Adrenal gland (tissue), 12 donors: ENCODE measurements around the gene SDHAF2. TPM values are rescaled to one million over a fixed set of nuclear protein-coding genes. Genes with fewer than 3 reads are reported as not detected.
A peak's percentile ranks its signal among the peaks of the same experiment; 100 is the strongest.

ENCODE experiments used
- DNase-seq, 7 donors: peaks; one replicate each; pipeline ENCODE4 v3.0.0-alpha.2; 2019 to 2020
- H3K27ac ChIP-seq, 5 donors: fragments of 200-600 bp; sonication (generic) in 4 of 5; 1 replicate in 3 of 5; 2 replicates in 2 of 5; pipeline versions ENCODE4 v1.5.1 to v1.8.0; 2016 to 2020; ENCODE audit warnings: mild to moderate bottlenecking in 1 of 5
- H3K27me3 ChIP-seq: fragments of 200-600 bp; 2 replicates; pipeline ENCODE4 v1.8.0; 2021
- H3K36me3 ChIP-seq, 2 donors: fragments of 200-600 bp; replicated peaks in 1 of 2; 1 replicate in 1 of 2; 2 replicates in 1 of 2; pipeline versions ENCODE4 v1.5.1 to v1.8.0; 2018 to 2022
- H3K4me1 ChIP-seq, 2 donors: fragments of 200-600 bp; replicated peaks in 1 of 2; 1 replicate in 1 of 2; 2 replicates in 1 of 2; pipeline versions ENCODE4 v1.5.1 to v1.8.0; 2018 to 2021
- H3K4me3 ChIP-seq, 4 donors: fragments of 200-600 bp; sonication (generic) in 3 of 4; one replicate each; pipeline ENCODE4 v1.5.1; 2016 to 2018
- H3K9me3 ChIP-seq, 3 donors: fragments of 200-600 bp; sonication (generic) in 1 of 3; replicated peaks in 1 of 3; 1 replicate in 2 of 3; 2 replicates in 1 of 3; pipeline versions ENCODE4 v1.5.1 to v1.8.0; 2016 to 2021
- POLR2A ChIP-seq, 2 donors: fragments of 450-650 bp; IDR thresholded peaks; one replicate each; pipeline ENCODE4 v1.6.1; 2017; ENCODE audit warnings: antibody characterized with exemption in 2 of 2, mild to moderate bottlenecking in 2 of 2, moderate library complexity in 1 of 2
- WGBS, 4 donors: extraction: QIAGEN DNeasy Blood & Tissue Kit in 2 of 4; methylation state at CpG; one replicate each; pipeline versions ENCODE4 v1.1.5 to v1.1.7; 2013 to 2017; 5-methylcytosine and 5-hydroxymethylcytosine counted together
- intact Hi-C, 2 donors: fragments of 100-400 bp; cut with DNase I; formaldehyde crosslinking; loops; one replicate each; pipeline versions ENCODE4 v1.14.1 to v1.15.0; 2022 to 2023
- polyA plus RNA-seq, 3 donors: library from polyadenylated mRNA; stranded (reverse); fragments of 200-250 nt in 2 of 3; fragments of 350-450 nt in 1 of 3; fragmentation: Illumina TruSeq in 1 of 3; extraction: RNeasy Lipid Tissue Mini Kit (QIAGEN cat#74804) in 1 of 3; gene quantifications; one replicate each; pipeline ENCODE4 v1.2.3, GENCODE V29; 2013 to 2014
- total RNA-seq, 9 donors: library from RNA; depleted of rRNA in 4 of 9; stranded (reverse); fragments of >200 nt in 4 of 9; fragments of 120-200 nt in 1 of 9; fragmentation: NEBNext Ultra II Directional in 1 of 9; extraction: Animal tissue kit (Norgen Biotek cat#: 25700) in 1 of 9; gene quantifications; one replicate each; pipeline versions ENCODE4 v1.1.0 to v1.2.4, GENCODE V29; 2013 to 2023
- TF ChIP-seq, protein P1 (sequence below), 6 experiments: fragments of 450-650 bp in 4 of 6; fragments of 200-600 bp in 2 of 6; sonication (generic) in 1 of 6; IDR thresholded peaks; 1 replicate in 5 of 6; 2 replicates in 1 of 6; pipeline versions ENCODE4 v1.5.1 to v1.8.0; 2016 to 2021; ENCODE audit warnings: antibody characterized with exemption in 6 of 6, mild to moderate bottlenecking in 2 of 6, moderate library complexity in 1 of 6
- donor health status: healthy with polysubstance abuse.
- donor health status: Bipolar disorder and iron deficiency.
- donor health status: DM: yes; HTN: yes; CAD: no.
- donor health status: DM: no; HTN: no; CAD: no.
- donor health status: DM: no; HTN: no; CAD: no.
- donor health status: DM: yes; HTN: yes; CAD: no.

SDHAF2 gene
- total and polyA plus RNA-seq, 12 donors = 28.0 to 69.6 (median 47.9) TPM

GRCh38 chr11:61481806-61482205 lies 51.9 kb downstream of the SDHAF2 start:
- TF ChIP-seq POLR2A (IDR thresholded peaks at IDR 0.05) = no peak
- TF ChIP-seq, protein P1, sequence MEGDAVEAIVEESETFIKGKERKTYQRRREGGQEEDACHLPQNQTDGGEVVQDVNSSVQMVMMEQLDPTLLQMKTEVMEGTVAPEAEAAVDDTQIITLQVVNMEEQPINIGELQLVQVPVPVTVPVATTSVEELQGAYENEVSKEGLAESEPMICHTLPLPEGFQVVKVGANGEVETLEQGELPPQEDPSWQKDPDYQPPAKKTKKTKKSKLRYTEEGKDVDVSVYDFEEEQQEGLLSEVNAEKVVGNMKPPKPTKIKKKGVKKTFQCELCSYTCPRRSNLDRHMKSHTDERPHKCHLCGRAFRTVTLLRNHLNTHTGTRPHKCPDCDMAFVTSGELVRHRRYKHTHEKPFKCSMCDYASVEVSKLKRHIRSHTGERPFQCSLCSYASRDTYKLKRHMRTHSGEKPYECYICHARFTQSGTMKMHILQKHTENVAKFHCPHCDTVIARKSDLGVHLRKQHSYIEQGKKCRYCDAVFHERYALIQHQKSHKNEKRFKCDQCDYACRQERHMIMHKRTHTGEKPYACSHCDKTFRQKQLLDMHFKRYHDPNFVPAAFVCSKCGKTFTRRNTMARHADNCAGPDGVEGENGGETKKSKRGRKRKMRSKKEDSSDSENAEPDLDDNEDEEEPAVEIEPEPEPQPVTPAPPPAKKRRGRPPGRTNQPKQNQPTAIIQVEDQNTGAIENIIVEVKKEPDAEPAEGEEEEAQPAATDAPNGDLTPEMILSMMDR (IDR thresholded peaks at IDR 0.05) = no peak
- no peak for DNase-seq
- Histone ChIP-seq H3K4me3 (no peak overlapping the region), H3K27me3 (no peaks in the 10 kb centered on the region), H3K36me3 (no peaks in the 10 kb centered on the region), H3K9me3 (no peaks in the 10 kb centered on the region), H3K27ac (no peak overlapping the region), H3K4me1 (peaks cover 0 to 14% of the 10 kb centered on the region in 2 donors)
- WGBS, 4 donors = 33 to 66% (median 57%) methylated on average over 2 to 10 of the region's 10 CpGs
- intact Hi-C loops = no loop called here

DNA sequence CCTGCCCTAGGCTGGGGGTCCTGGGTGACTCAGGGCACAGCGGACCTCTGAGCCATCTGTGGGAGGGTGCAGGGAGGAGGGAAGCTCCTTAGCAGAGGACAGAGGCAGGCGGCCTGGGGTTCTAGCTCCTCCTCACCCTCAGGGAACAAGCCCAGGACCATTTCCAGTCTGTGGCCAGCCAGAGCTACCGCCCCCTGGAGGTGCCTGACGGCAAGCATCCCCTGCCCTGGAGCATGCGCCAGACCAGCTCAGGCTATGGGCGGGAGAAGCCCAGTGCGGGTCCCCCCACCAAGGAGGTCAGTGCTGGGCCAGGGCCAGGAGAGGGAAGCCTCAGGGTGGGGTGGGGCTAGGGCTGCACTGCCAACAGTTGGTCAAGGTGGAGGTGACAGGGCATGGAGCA lies 52.6 kb downstream of the SDHAF2 start:
- Histone ChIP-seq H3K9me3 (no peaks in the 10 kb centered on the region), H3K4me1 (peaks cover 0 to 7% of the 10 kb centered on the region in 2 donors), H3K27me3 (no peaks in the 10 kb centered on the region), H3K4me3 (no peak overlapping the region), H3K36me3 (no peaks in the 10 kb centered on the region), H3K27ac (no peak overlapping the region)
- WGBS, 4 donors = 20 to 60% (median 52%) methylated on average over 1 to 7 of the region's 7 CpGs; no CpG with 5 or more reads in 1 of the 4 donors
- TF ChIP-seq POLR2A (IDR thresholded peaks at IDR 0.05) = no peak
- TF ChIP-seq, protein P1 (IDR thresholded peaks at IDR 0.05) = peak in 2 of 6 experiments; percentile 7 to 33
- DNase-seq = no peak
- intact Hi-C loops = no loop called here

DNA sequence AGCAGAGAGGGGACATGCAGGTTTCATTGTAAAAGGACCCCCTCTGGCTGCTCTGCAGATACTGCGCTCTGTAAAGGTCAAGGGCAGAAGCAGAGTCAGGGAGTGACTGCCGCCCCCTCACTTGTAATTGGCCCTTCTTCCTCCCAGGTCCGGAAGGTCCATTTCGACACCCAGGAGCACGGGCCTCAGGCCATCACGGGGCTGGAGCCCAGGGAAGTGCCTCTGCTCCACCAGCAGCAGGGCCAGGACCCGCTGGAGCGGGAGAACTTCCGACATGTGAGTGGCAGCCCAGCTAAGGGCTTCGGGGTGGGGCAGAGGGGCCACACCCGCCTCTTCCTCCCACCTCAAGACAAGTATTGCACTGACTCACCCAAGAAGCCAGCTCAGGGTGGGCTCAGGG lies 54.6 kb downstream of the SDHAF2 start:
- no peaks in the 10 kb centered on the region for H3K27me3 ChIP-seq
- no peaks in the 10 kb centered on the region for H3K9me3 ChIP-seq
- TF ChIP-seq, protein P1 (IDR thresholded peaks at IDR 0.05) = no peak
- TF ChIP-seq POLR2A (IDR thresholded peaks at IDR 0.05) = no peak
- intact Hi-C loops = no loop called here
- H3K4me1 ChIP-seq = peaks cover 5 to 12% of the 10 kb centered on the region in 2 donors
- no peak overlapping the region for H3K4me3 ChIP-seq
- no peak overlapping the region for H3K27ac ChIP-seq
- no peak for DNase-seq
- WGBS, 4 donors = 58 to 66% (median 64%) methylated on average over 11 of the region's 11 CpGs; no CpG with 5 or more reads in 1 of the 4 donors
- no peaks in the 10 kb centered on the region for H3K36me3 ChIP-seq

DNA sequence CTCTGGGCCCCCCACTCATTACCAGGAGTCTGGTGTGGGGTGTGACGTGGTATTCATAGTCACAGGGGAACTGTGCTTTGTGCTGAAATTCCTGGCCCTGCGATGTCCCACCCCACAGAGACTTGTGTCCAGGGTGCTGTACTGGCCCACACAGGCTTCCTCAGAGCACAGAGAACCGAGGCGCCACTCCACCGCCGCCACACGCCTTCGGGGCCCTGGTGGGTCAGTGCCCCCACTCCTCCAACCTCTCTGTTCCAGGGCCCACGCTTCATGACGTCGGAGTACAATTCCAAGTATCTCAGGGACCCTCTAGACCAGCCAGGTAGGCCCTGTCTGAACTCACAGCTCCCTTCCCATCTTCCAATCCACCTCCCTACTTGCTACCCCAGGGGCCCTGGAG lies 55.2 kb downstream of the SDHAF2 start:
- H3K4me3 ChIP-seq = no peak overlapping the region
- H3K4me1 ChIP-seq = peaks cover 5 to 17% of the 10 kb centered on the region in 2 donors
- H3K36me3 ChIP-seq = no peaks in the 10 kb centered on the region
- H3K27ac ChIP-seq = no peak overlapping the region
- DNase-seq = no peak
- TF ChIP-seq POLR2A (IDR thresholded peaks at IDR 0.05) = no peak
- TF ChIP-seq, protein P1 (IDR thresholded peaks at IDR 0.05) = no peak
- WGBS, 4 donors = 93 to 98% (median 94%) methylated on average over 2 to 11 of the region's 11 CpGs
- no peaks in the 10 kb centered on the region for H3K9me3 ChIP-seq
- intact Hi-C loops = no loop called here
- H3K27me3 ChIP-seq = no peaks in the 10 kb centered on the region
